Stimulated activated CD8-positive, alpha-beta memory T cell treated with anti-CD3 and anti-CD28 coated beads, Interleukin-2, amount 100 ng/mL, for 48 hours (primary cell): ENCODE data around the gene CCSER1.
"Not testable (repeated sequence)": the region's sequence is repeated elsewhere in the genome, so short reads cannot be mapped to it uniquely, and the experiment has no call there.

Experiments used
- DNase-seq, 2 donors: peaks; one replicate each; pipeline ENCODE4 v3.0.0-alpha.2; 2020; ENCODE audit warnings: low read depth in 2 of 2

CCSER1 gene

GRCh38 chr4:91279899-91280298 is 1152.7 kb downstream of the CCSER1 start:
- no peak for DNase-seq

GRCh38 chr4:91280551-91281290 is 1153.5 kb downstream of the CCSER1 start:
- DNase-seq, result no peak

GRCh38 chr4:91282217-91282616 is 1155.0 kb downstream of the CCSER1 start:
- DNase-seq, result no peak

- no peak for DNase-seq
Measured at GRCh38 chr4:91283726-91284230, 1156.6 kb downstream of the CCSER1 start.

GRCh38 chr4:91284480-91284879 is 1157.3 kb downstream of the CCSER1 start:
- DNase-seq, result no peak

GRCh38 chr4:91285487-91285886 is 1158.3 kb downstream of the CCSER1 start:
- no peak for DNase-seq

GRCh38 chr4:91288702-91289311 is 1161.6 kb downstream of the CCSER1 start:
- DNase-seq, result no peak

GRCh38 chr4:91298156-91298700 is 1171.0 kb downstream of the CCSER1 start:
- no peak for DNase-seq

- no peak for DNase-seq
Measured at GRCh38 chr4:91298824-91299223, 1171.6 kb downstream of the CCSER1 start.

GRCh38 chr4:91302120-91302519 is 1174.9 kb downstream of the CCSER1 start:
- no peak for DNase-seq

- no peak for DNase-seq
Measured at GRCh38 chr4:91304292-91304691, 1177.1 kb downstream of the CCSER1 start.

GRCh38 chr4:91317434-91317833 is 1190.2 kb downstream of the CCSER1 start:
- no peak for DNase-seq

GRCh38 chr4:91319556-91320268 is 1192.5 kb downstream of the CCSER1 start:
- DNase-seq, result no peak

GRCh38 chr4:91322961-91323360 is 1195.8 kb downstream of the CCSER1 start:
- DNase-seq, result no peak

GRCh38 chr4:91325495-91325894 is 1198.3 kb downstream of the CCSER1 start:
- no peak for DNase-seq

- DNase-seq, result not testable (repeated sequence)
Measured at GRCh38 chr4:91326167-91326566, 1199.0 kb downstream of the CCSER1 start.

- no peak for DNase-seq
Measured at GRCh38 chr4:91330555-91331137, 1203.5 kb downstream of the CCSER1 start.

- no peak for DNase-seq
Measured at GRCh38 chr4:91340822-91341221, 1213.6 kb downstream of the CCSER1 start.

- no peak for DNase-seq
Measured at GRCh38 chr4:91345632-91346031, 1218.4 kb downstream of the CCSER1 start.

- not testable (repeated sequence) for DNase-seq
Measured at GRCh38 chr4:91356496-91356895, 1229.3 kb downstream of the CCSER1 start.

GRCh38 chr4:91358016-91358415 is 1230.8 kb downstream of the CCSER1 start:
- not testable (repeated sequence) for DNase-seq

- not testable (repeated sequence) for DNase-seq
Measured at GRCh38 chr4:91358621-91359020, 1231.4 kb downstream of the CCSER1 start.
